CD4-positive, alpha-beta T cell treated with Interferon gamma for 1 hour (primary cell): ENCODE measurements around the gene UQCC3.
"Not testable (repeated sequence)": the region's sequence is repeated elsewhere in the genome, so short reads cannot be mapped to it uniquely, and the experiment has no call there.

Experiments
- DNase-seq: peaks from one replicate; pipeline ENCODE4 v3.0.0-alpha.2; 2020

The UQCC3 gene

GRCh38 chr11:62671608-62672389 is at the start of gene UQCC3, which contains the start of gene LBHD1:
TSS of gene UQCC3 (plus strand) at chr11:62671673. CDS start at chr11:62671746, 73 bp downstream.
TSS of gene LBHD1 (minus strand) at chr11:62672267. CDS start at chr11:62670031, 2,236 bp downstream.
- DNase-seq: peak; percentile 72

GRCh38 chr11:62622476-62623089 is 48.9 kb upstream of the UQCC3 start:
- DNase-seq: no peak

DNA sequence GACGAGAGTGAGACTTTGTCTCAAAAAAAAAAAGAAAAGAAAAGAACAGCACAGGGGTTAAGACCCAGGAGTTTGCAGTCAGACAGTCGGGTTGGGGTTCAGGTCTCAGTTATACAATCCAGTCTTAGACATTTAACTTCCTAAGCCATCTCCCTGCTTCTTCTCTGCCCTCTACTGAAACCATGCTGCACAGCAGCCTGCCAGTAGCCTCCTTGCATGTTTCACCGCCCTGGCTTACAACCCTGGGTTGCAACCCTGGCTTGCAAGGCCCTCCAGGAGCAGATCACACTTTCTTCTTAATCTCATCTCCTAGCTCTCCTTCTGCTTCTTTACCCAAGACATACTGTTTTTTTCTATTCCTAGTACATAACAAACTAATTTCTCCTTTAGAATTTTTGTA is 43.8 kb upstream of the UQCC3 start:
- no peak for DNase-seq

DNA sequence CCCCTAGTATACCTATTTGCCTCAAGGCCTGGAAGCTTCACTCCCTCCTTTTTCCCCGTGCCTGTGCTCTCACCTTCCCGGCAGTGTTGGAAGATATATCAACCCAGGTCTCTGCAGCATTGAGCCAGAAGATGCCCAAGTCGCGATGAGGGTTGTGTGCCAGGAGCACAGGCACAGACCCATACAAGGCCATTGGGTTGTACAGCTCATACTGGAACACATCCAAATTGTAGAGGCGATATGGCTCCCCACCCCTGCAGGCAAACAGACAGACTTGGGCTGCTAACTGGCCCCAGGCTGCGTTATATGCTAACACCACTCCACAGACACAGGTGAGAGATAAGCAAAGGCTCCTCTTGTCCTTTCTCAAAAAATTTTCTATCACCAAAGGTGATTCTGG is 39.0 kb upstream of the UQCC3 start:
- DNase-seq: no peak

- DNase-seq: no peak
Measured at GRCh38 chr11:62644220-62644619, 27.3 kb upstream of the UQCC3 start.

GRCh38 chr11:62645671-62645945 is 25.9 kb upstream of the UQCC3 start:
- no peak for DNase-seq

DNA sequence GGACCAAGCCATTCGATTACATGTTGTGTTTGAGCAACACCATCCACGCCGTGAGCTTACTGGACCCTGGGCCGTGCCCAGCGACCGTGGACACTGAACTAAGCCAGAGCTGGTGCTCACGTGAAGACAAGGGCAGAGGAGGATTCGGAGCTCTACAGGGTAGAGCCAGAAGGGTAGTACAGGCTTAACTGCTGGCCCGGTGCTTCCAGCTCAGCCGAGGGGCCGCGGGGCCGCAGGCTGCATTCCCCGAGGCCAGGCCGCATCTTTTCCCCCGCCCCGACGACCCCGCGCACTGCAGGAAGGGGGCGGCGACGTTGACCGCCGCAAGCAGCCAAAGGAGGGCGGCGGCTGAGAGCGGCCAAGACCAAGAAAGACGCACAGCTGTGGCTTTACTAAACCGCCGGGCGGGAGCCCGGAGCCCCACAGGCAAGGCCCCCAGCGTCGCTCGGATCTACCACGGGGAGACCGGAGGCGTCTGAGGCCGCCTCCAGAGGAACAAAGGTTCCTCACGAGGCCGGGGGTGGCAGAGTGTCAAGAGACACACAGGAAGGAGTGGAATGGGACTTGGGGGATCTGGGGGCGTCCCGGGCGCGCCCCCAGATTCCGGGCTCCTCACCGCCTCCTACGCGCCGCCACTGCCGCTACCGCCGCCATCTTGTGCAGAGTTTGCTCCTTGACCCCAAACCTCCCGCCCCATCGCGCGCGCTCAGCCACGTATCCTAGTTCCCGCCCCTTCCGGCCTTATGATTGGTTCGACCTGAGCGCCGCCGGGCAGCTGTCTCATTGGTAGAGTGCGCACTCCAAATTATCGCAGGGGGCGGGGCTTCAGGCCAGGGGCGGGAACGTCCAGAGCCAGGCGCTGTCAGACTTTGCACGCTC is 25.3 kb upstream of the UQCC3 start, which contains the start of gene GANAB:
TSS of gene GANAB (minus strand) at position 668 of the 879 bp plus-strand sequence. CDS start at position 654, 14 bp downstream.
- peak; percentile 98 for DNase-seq

DNA sequence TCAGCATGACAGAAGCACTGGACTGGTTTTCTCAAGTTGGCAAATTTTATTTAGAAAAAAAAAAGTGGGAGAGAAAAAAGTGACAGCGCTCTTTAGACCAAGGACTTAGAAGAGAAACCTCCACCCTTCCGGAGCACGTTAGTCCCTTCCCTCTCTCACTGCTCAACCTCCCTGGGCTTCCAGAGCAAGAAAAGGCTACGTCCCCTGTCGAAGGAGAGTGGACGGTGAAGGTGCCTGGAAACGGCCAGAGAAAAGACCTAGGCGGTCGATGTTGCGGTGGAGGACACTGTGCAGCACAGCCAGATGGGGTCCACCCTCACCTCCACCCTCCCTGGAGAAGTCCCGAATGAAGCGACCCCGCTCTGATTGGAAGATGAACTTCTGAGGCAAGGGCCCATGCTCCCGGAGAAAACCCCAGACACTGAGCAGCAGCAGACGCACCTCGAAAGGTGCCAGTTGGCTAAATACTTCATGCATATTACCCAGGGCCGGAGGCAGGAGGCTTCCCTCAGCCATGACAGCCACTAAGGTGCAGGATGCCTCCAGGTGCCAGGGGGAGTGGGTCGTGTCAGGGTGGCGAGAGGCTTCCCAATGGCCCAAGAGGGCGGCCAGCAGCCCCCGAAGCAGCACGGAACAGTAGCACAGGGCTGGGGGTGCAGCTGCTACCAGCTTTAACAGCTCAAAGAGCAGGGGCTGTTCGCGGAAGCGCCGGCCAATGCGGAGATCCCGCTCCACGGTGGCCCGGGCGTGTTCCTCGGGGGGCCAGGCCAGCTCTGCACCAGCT is 24.5 kb upstream of the UQCC3 start:
- DNase-seq: no peak

GRCh38 chr11:62647609-62648005 is 23.9 kb upstream of the UQCC3 start:
- no peak for DNase-seq

DNA sequence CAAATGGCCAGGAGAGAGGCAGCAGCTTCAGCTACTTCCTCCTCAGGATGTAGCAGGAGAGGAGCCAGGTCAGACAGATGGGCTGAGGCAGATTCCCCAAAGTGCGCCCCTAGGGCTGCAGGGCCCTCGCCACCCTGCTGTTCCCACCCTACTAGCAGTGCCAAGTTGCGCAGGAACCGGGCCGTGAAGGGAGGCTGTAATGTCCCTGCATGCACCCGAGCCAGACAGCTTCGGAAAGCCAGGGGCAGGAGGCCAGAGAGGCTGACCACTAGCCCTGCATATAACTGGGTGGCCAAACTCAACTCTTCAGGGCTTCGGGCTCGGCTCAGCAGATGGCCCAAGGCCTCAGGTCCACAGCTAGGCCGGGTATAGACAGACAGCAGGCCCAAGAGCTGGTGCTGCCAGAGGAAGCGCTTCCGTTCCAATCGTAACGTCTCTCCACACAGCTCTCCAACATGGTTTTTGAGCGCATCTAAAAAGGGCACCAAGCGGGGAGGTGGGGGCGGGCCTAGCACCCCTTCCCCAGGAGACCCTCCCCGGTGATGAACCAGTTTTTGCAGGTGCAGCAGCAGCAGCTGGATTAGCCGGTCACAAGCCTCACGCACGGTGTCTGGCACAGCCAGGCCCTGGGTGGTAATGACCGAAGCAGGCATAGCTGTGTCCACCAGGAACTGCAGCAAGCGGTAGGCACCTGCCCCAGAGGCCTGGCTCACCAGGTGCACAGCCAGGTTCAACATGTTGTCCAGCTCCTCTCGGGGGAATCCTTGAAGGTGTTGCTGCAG is 23.1 kb upstream of the UQCC3 start:
- DNase-seq: no peak

- no peak for DNase-seq
Measured at GRCh38 chr11:62648967-62649364, 22.5 kb upstream of the UQCC3 start.

DNA sequence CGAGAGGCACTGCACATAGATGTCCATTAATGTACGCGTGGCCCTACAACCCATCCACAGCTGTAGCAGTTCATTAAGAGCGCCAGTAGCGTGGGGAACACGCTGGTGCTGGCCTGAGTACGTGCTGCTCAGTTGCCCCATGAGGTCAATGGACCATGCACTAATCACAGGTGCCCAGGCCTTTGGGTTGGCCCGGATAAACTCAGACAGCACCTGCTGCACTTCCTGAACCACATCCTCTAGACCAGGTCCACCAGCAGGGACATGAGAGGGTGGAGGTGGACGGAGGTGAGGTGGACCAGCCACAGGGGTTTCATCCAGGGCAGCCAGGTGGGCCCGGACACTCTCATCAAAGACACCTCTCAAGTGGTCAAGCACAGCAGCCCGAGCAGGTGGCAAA is 22.0 kb upstream of the UQCC3 start:
- no peak for DNase-seq

GRCh38 chr11:62650283-62650682 is 21.2 kb upstream of the UQCC3 start:
- not testable (repeated sequence) for DNase-seq

GRCh38 chr11:62652161-62653006 is 19.1 kb upstream of the UQCC3 start:
- no peak for DNase-seq

DNA sequence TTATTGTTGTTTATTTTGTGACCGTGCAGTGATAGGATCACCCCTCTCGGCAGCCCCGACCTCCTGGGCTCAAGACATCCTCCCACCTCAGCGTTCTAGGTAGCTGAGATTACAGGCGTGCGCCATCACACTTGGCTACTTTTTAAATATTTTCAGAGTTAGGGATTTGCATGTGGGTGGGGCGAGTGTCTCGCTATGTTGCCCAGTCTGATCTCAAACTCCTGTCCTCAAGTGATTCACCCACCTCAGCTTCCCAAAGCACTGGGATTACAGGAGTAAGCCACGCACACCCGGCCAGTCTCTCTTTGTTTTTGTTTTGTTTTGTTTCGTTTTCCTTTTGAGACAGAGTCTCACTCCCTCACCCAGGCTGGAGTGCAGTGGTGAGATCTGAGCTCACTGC is 17.2 kb upstream of the UQCC3 start:
- DNase-seq: no peak

DNA sequence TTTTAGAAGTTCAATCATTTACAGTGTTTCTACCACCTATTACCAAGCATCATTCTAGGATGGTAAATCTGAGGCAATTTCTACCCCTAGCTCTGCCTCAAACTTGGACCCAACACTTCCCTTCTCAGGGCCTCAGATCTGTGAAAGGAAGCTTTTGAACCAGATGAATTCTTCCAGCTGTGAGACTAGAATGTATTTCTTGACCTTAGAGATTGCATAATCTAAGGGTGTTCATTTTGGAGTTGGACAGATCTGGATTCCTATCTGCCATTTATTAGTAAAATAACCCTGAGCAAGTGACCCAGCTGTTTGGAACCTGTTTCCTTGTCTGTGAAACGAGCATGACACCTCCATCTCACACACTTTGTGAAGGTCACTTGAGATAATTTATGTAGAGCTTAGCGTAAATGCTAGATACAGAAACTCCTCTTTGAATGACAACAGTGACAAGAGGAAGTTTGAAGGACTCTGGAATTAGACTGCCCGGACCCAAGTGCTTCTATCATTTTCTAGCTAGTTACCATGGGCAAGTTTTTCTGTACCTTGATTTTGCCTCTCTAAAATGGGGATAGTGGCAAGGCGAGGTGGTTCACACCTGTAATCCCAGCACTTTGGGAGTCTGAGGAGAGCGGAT is 14.6 kb upstream of the UQCC3 start:
- DNase-seq: no peak

GRCh38 chr11:62664405-62665074 is 6.9 kb upstream of the UQCC3 start:
- peak; percentile 56 for DNase-seq

DNA sequence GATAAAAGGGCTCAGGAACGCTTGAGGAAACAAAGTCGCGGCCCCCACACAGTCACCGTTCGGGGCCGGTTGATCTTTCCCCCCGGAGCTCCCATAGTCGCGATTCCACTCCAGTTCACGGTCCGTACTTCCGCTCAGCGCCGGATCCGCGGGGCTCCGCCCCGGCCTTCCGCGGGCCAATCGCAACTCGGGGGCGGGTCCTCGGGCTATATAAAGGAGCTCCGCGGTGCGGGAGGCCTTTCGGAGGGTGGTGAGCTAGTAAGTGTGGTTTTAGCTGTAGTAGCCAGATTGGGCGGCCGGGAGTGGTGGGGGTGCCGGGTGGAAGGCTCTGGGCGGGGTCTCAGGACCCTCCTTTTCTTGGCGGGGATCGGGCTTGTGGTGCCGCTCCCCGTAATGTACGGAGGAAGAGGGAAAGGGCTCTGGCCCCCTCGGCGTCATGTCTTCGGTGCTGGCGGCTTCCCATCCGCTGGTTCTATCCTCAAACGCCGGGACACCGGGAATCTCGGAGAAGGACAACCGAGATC is 6.3 kb upstream of the UQCC3 start, which contains the start of the genes C11orf98 and CSKMT:
TSS of gene C11orf98 (minus strand) at position 136 of the 524 bp plus-strand sequence. CDS start at position 95, 41 bp downstream.
TSS of gene CSKMT (plus strand) at position 238 of the 524 bp plus-strand sequence. CDS start 568 bp downstream, outside the sequence.
- DNase-seq: peak; percentile 92

DNA sequence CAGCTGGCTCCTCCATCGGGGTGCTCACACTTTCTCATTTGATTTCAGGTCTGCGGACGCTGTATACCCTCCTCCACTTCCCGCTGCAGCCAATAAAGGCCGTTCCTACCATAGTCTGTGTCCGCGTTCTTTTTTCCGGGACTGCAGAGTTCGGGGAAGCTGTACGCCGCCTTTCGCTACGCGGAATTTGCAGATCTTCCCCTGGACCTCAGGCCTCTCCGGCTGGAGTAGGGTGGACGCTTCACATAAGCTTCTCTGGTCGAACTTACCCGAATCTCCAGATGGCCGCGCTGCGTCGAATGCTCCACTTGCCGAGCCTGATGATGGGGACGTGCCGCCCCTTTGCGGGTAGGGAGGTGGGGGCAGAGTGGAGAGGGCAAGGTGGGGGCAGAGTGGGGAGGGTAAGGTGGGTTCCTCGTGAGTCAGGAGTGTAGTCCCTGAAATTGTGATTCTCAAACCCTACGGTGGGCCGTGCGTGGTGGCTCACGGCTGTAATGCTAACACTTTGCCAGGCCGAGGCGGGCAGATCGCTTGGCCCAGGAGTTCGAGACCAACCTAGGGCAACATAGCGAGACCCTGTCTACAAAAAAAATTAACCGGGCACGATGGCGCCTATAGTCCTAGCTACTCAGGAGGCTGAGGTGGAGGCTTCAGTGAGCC is 5.7 kb upstream of the UQCC3 start:
- peak; percentile 58 for DNase-seq
